ENCODE measurements around the gene MROH2A.

Gene MROH2A

DNA sequence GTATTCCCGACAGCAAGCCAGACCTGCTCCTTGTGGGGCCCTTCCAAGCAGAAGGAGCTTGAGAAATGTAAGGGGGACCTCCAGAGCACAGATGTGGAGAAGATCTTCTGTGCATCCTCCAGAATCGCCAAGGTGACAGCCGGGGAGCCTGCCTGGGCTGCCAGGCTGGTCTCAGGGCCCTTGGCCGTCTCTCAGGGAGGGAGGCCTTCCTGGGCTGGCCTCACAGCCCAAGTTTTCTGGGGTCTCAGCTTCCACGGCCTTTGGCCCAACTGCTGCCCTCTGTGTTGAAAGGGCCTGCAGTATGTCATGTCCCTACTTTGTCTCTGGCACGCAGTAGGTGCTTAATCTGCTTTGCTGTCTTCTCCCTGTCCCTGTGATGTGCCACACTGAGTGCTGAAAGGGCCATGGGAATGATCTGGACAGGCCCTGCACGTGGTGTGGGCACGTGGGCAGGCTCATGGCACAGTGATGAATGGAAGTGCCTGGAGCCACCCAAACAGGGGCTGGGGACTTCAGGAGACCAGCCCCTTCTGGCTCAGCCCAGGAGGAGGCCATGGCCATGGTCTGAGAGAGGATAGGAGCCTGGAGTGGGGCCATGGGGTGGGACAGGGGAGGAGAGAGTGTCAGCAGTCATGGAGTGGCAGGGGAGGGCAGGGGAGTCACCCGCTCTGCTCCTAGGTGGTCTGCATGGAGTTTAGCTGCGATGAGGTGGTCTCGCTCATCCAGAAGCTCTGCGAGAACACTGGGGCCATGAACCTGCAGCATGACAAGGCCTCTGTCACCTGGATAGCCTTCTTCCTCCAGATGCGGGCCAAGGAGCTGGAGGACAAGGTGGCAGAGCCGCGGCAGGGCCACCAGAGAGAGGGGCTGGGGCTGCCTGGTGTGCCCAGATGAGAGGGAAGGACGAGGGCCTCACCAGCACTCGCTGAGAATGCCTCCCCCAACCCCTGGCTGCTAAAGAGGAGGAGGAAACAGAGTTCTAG lies 40.8 kb downstream of the MROH2A start:
- H3K27me3 ChIP-seq (ENCODE audit: control insufficient read depth, insufficient read depth, low read length), result no peaks in the 10 kb centered on the region
- no peak overlapping the region for H3K27ac ChIP-seq (ENCODE audit: low read depth, low read length)
- no peak overlapping the region for H3K9ac ChIP-seq (ENCODE audit: low read length)
- H3K4me3 ChIP-seq (ENCODE audit: low read length), result no peak overlapping the region
- no peaks in the 10 kb centered on the region for H3K36me3 ChIP-seq (ENCODE audit: control insufficient read depth, insufficient read depth, low read length)
- H3K4me1 ChIP-seq (ENCODE audit: control insufficient read depth, insufficient read depth, low read length), result no peaks in the 10 kb centered on the region

DNA sequence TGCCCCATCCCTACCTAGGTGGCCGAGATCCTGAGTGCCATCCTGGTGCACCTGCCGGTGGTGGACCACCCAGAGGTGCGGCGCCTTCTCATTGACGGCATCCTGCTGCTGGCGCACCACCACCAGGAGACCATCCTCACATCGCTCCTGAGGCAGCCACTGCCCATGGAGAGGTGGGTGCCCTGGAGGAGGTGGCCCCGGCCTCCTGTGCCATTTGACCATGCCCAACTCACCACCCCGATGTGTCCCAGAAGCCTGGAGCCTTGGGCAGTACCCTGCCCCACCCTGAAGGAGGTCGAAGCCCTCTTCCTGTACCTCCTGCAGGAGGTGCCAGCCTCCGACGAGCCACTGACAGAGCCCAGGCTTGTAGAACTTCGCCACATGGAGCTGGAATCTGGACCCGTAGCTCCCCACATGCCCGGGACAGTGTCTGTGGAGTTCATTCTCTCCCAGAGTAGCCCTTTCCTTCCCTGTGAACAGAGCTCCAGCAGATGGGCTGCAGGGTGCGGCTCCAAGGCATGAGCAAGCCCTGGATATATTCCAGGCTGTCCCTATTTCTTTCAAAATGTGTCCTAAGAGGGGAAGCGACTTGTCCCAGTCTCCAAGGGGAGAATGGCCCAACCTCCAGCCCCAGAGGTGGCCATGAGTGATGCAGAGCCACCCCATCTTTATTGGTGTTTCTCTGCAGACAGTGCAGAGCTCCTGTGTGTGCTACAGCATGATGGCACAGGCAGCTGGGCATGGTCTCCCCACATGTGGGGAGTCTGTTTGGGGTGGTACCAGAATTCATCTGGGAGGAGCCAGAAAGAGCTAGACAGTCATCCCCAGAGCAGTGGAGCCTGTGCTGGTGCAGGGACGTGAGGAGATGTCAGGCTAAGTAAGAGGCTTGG lies 42.0 kb downstream of the MROH2A start:
- H3K4me1 ChIP-seq (ENCODE audit: control insufficient read depth, insufficient read depth, low read length), result no peaks in the 10 kb centered on the region
- H3K27ac ChIP-seq (ENCODE audit: low read depth, low read length), result no peak overlapping the region
- no peak overlapping the region for H3K9ac ChIP-seq (ENCODE audit: low read length)
- no peaks in the 10 kb centered on the region for H3K27me3 ChIP-seq (ENCODE audit: control insufficient read depth, insufficient read depth, low read length)
- H3K4me3 ChIP-seq (ENCODE audit: low read length), result no peak overlapping the region
- H3K36me3 ChIP-seq (ENCODE audit: control insufficient read depth, insufficient read depth, low read length), result no peaks in the 10 kb centered on the region

DNA sequence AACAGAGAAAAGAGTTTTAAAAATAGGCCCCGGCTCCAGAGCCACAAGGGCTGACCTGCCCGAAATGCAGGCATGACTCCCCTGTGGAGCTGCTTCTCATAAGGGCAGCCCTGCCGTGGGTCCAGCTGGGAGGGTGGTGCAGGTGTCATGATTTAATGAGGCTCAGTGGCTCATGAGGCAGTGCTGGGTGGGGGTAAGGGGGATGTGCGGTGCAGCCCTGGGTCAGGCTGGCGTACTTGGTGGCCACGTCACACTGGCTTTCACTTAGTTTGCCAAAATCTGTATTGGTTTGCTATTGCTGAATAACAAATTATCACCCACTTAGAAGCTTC lies 42.6 kb downstream of the MROH2A start:
- H3K27me3 ChIP-seq (ENCODE audit: control insufficient read depth, insufficient read depth, low read length), result no peaks in the 10 kb centered on the region
- no peak overlapping the region for H3K4me3 ChIP-seq (ENCODE audit: low read length)
- H3K36me3 ChIP-seq (ENCODE audit: control insufficient read depth, insufficient read depth, low read length), result no peaks in the 10 kb centered on the region
- no peak overlapping the region for H3K27ac ChIP-seq (ENCODE audit: low read depth, low read length)
- H3K9ac ChIP-seq (ENCODE audit: low read length), result no peak overlapping the region
- H3K4me1 ChIP-seq (ENCODE audit: control insufficient read depth, insufficient read depth, low read length), result no peaks in the 10 kb centered on the region

DNA sequence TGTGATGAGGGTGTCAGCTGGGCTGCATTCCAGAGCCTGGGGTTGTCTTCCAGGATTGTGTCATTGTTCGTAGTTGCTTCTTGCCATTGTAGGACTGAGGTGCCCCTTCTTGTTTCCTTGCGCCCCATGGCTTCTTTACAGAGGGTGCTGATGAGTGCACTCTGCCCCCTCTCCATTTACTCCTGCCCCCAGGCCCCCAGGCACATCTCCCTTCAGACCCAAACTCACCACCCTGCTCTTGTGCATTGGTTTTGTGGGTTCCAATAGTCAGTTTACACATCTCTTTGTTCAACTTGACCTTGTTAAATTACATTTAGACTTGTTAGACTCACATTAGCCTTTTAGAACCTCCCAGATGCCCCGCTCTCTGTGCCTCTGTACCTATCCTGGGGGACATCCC lies 43.1 kb downstream of the MROH2A start:
- Histone ChIP-seq H3K27ac (ENCODE audit: low read depth, low read length) (no peak overlapping the region), H3K27me3 (ENCODE audit: control insufficient read depth, insufficient read depth, low read length) (no peaks in the 10 kb centered on the region), H3K9ac (ENCODE audit: low read length) (no peak overlapping the region), H3K36me3 (ENCODE audit: control insufficient read depth, insufficient read depth, low read length) (no peaks in the 10 kb centered on the region), H3K4me3 (ENCODE audit: low read length) (no peak overlapping the region), H3K4me1 (ENCODE audit: control insufficient read depth, insufficient read depth, low read length) (no peaks in the 10 kb centered on the region)

DNA sequence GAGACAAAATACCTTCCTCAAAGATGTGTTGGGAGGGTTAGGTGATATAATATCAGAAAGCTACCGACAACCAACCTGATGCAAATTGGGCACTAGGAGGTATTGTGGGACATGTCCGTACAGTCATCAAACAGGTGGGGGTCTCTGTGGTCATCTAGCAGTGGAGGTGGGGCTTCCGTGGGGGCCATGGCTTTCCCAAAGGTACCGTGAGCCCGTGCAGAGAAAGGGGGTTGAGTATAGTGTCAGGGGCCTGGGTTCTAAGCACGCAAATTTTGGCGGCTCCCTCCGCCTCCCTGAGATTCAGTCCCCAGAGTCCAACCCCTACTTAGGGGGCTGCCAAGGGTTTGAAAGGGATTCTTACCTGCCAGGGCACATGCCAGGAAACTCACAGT lies 43.6 kb downstream of the MROH2A start:
- Histone ChIP-seq H3K4me1 (ENCODE audit: control insufficient read depth, insufficient read depth, low read length) (no peaks in the 10 kb centered on the region), H3K4me3 (ENCODE audit: low read length) (no peak overlapping the region), H3K36me3 (ENCODE audit: control insufficient read depth, insufficient read depth, low read length) (no peaks in the 10 kb centered on the region), H3K27ac (ENCODE audit: low read depth, low read length) (no peak overlapping the region), H3K9ac (ENCODE audit: low read length) (no peak overlapping the region), H3K27me3 (ENCODE audit: control insufficient read depth, insufficient read depth, low read length) (no peaks in the 10 kb centered on the region)

DNA sequence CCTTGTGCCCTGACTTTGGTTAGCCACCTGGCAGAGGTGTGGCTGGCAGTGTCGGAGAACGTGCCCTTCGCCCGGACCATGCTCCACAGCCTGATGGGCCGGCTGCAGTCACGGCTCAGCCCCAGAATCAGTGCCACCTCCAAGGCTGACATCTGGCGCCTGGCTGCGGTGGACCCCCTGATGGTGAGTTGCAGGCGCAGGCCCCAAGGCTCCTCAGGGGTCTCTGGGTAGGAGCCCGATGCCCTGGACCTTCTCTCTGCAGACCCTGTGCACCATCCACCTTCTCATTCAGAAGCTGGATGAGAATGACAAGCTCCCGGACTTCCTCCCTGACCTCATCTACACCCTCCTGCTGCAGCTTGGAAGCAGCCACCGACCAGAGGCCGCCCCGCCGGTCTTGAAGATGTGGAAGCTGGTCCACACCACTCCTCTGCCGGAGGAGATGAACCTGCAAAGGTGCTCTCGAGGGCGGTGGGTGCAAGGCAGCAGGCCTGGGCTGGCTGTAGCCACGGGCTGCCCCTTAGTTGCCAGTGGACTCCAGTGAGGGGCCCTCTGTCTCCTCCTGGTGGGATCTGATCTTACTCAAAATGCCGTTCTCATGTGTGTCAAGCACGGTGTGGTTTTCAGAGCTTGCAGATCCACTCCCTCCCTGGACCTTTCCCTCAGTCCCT lies 44.1 kb downstream of the MROH2A start:
- Histone ChIP-seq H3K27me3 (ENCODE audit: control insufficient read depth, insufficient read depth, low read length) (no peaks in the 10 kb centered on the region), H3K4me1 (ENCODE audit: control insufficient read depth, insufficient read depth, low read length) (no peaks in the 10 kb centered on the region), H3K36me3 (ENCODE audit: control insufficient read depth, insufficient read depth, low read length) (no peaks in the 10 kb centered on the region), H3K9ac (ENCODE audit: low read length) (no peak overlapping the region), H3K4me3 (ENCODE audit: low read length) (no peak overlapping the region), H3K27ac (ENCODE audit: low read depth, low read length) (no peak overlapping the region)

DNA sequence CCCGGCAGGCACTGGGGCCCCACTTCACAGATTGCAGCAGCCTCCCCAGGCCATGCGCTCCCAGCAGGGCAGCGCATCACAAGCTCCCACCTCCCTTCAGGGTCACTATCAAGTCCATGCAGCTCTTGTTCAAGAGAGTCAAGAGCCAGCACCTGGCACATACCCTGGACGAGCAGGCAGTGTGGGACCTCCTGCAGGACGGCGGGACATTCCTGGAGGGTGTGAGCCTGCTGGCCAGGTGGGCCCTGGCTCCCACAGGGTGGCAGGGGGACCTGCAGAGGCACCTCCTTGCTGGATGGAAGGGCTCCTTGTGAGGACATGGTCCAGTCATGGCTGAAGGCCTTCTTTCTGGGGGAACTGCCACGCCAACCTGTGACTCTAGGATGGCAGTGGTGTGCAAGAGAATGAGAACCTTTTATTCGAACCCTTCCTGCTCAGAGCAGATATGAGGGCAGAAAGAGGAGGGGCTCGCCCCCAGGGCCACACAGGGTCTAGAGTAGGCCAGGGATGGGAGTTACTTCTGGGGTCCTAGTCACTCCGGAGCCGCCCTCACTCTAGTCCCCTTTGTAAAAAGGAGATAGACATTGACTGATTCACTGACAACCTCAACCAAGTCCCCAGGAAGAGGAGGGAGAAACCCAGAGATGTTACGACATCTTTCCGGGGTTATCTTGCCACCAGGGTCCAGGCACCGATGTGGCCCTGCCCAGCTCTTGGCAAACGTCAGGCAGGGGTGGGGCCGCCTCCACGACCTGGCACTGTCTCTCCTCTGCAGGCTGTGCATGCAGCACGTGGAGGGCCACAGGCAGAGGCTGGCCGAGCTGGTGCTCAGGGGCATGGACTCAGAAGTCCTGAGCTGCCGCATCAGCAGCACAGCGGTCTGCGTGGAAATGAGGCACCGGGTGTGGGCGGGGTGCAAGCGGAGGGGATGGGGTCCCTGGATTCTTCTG lies 44.9 kb downstream of the MROH2A start:
- Histone ChIP-seq H3K27me3 (ENCODE audit: control insufficient read depth, insufficient read depth, low read length) (no peaks in the 10 kb centered on the region), H3K4me3 (ENCODE audit: low read length) (no peak overlapping the region), H3K27ac (ENCODE audit: low read depth, low read length) (no peak overlapping the region)

DNA sequence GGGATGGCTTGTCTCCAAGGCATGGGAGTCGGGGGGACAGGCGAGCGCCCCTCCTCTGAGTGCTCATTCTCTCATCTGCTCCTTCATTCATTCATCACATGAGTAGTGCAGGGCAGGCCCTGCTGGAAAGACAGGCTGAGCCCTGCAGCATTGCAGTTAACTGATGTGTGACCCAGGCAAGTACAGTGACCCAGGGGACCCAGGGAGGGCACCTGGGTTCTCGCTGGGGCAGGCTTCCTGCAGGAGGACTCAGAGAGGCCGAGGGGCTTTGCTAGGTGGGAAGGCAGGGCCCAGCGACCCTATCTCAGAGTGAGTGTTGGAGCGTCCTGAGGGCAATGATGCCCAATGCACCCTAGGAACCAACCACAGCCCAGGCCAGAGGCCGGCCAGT lies 45.6 kb downstream of the MROH2A start:
- Histone ChIP-seq H3K36me3 (ENCODE audit: control insufficient read depth, insufficient read depth, low read length) (no peaks in the 10 kb centered on the region), H3K9ac (ENCODE audit: low read length) (no peak overlapping the region), H3K4me1 (ENCODE audit: control insufficient read depth, insufficient read depth, low read length) (no peaks in the 10 kb centered on the region), H3K27ac (ENCODE audit: low read depth, low read length) (no peak overlapping the region), H3K4me3 (ENCODE audit: low read length) (no peak overlapping the region), H3K27me3 (ENCODE audit: control insufficient read depth, insufficient read depth, low read length) (no peaks in the 10 kb centered on the region)

More for the DNA sequence above, 44.9 kb downstream of the MROH2A start:
- Histone ChIP-seq H3K4me1 (ENCODE audit: control insufficient read depth, insufficient read depth, low read length) (no peaks in the 10 kb centered on the region), H3K36me3 (ENCODE audit: control insufficient read depth, insufficient read depth, low read length) (no peaks in the 10 kb centered on the region), H3K9ac (ENCODE audit: low read length) (no peak overlapping the region)

DNA sequence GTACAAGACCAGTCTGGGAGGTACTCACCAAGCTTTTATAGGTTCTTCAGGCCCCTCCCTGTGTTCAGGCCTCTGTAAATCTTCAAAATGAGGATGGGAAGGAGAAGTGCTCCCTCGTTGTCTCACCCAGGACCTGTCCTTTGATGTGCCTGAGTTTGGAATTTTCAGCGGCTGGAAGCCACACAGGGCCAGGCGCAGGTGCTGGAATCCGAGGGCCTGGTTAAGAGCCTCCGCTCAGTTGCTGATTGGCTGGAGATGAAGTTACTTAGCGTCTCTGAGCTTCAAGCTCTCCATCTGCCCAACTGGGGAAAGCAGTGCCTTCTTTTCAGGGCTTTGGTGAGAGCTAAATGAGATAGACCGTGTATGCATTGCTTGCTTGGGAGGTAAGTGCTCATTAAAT lies 46.2 kb downstream of the MROH2A start:
- H3K27ac ChIP-seq (ENCODE audit: low read depth, low read length), result no peak overlapping the region
- no peak overlapping the region for H3K4me3 ChIP-seq (ENCODE audit: low read length)
- no peaks in the 10 kb centered on the region for H3K27me3 ChIP-seq (ENCODE audit: control insufficient read depth, insufficient read depth, low read length)
- no peaks in the 10 kb centered on the region for H3K4me1 ChIP-seq (ENCODE audit: control insufficient read depth, insufficient read depth, low read length)
- no peaks in the 10 kb centered on the region for H3K36me3 ChIP-seq (ENCODE audit: control insufficient read depth, insufficient read depth, low read length)
- H3K9ac ChIP-seq (ENCODE audit: low read length), result no peak overlapping the region

DNA sequence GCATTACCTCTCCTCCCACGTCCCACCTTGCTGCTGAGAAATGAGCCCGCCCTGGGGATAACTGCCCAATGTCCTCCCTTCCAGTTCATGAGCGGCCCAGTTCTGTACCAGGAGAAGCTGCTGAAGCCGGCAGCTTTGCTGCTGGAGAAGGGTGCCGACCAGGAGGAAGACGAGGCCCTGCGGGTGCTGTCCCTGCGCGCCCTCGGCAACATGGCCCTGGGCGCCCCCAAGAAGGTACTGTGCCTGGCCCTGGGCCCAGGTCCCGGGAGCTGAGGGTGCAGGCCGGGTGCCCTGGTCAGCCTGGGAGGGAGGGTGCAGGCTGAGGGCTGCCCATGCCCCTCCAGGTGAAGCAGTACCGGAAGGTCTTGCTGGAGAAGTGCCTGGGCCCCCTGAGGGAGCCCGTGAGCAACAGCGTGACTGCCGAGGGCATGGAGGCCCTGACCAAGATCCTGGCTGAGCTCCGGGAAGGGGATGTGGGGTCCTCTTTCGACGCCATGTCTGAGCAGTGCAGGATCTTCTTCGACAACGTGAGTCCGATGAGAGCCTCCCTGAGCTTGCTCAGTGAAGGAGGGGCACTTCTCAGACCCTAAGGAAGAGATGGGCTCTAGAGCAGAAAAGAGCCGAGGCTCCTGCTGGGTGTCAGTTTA lies 50.5 kb downstream of the MROH2A start:
- H3K36me3 ChIP-seq (ENCODE audit: control insufficient read depth, insufficient read depth, low read length), result no peaks in the 10 kb centered on the region
- H3K27ac ChIP-seq (ENCODE audit: low read depth, low read length), result no peak overlapping the region
- no peaks in the 10 kb centered on the region for H3K4me1 ChIP-seq (ENCODE audit: control insufficient read depth, insufficient read depth, low read length)
- no peaks in the 10 kb centered on the region for H3K27me3 ChIP-seq (ENCODE audit: control insufficient read depth, insufficient read depth, low read length)
- no peak overlapping the region for H3K9ac ChIP-seq (ENCODE audit: low read length)
- H3K4me3 ChIP-seq (ENCODE audit: low read length), result no peak overlapping the region

All from rectal smooth muscle tissue (tissue), 1 donor.